ENCODE measurements around the gene SLC25A25. TPM values are rescaled to one million over a fixed set of nuclear protein-coding genes. Genes with fewer than 3 reads are reported as not detected.

Gene SLC25A25
- polyA plus RNA-seq, 1 experiment: 12.9 TPM

DNA sequence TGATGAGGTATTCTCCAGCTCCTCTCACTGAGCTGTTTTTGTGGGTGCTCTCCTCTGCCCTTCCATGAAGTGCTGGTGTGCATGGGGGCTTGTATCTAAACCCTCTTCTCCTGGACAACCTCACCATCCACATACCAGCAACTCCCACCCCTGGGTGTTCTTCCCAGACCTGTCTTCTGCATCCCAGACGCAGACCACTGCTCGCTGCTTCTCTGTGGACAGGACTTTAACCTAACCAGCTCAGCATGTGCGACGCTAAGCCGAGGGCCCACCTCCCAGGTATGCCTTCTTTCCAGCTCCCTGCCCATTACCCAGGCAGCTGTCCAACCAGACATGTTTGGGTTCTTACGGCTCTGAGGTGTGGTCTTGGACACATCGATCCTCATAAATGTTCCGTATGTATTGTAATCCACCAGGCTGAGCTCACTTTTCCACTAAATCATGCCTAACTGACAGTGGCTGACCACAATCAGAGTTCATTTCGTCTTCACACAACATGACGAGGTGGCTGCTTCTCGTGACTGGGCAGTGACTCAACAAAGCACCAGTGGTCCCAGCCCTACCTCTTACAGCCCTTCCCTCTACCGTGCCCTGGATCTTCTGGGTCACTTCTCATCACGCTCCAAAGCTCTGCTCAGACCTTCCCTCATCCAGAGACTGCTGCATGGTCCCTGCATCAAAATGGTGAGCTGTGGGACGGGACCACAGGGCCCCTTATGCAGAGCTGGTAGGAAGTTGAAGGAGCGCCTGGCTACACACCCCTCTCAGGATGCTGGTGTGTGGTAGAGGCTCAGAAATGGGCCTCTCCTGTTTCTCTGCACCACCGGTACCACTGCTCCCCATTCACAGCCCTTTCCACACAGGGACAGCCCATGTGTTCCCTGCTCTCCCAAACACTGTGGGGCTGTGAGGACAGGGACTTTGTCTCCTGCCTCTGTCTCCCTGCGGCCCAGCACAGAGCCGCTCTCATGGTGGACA, 69.1 kb downstream of the SLC25A25 start:
- no peak overlapping the region for H3K4me3 ChIP-seq (ENCODE audit: low read depth, low read length)
- TF ChIP-seq, protein P1, sequence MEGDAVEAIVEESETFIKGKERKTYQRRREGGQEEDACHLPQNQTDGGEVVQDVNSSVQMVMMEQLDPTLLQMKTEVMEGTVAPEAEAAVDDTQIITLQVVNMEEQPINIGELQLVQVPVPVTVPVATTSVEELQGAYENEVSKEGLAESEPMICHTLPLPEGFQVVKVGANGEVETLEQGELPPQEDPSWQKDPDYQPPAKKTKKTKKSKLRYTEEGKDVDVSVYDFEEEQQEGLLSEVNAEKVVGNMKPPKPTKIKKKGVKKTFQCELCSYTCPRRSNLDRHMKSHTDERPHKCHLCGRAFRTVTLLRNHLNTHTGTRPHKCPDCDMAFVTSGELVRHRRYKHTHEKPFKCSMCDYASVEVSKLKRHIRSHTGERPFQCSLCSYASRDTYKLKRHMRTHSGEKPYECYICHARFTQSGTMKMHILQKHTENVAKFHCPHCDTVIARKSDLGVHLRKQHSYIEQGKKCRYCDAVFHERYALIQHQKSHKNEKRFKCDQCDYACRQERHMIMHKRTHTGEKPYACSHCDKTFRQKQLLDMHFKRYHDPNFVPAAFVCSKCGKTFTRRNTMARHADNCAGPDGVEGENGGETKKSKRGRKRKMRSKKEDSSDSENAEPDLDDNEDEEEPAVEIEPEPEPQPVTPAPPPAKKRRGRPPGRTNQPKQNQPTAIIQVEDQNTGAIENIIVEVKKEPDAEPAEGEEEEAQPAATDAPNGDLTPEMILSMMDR (IDR thresholded peaks at IDR 0.05; ENCODE audit: insufficient read depth, low read depth, low read length): no peak
- no peak for DNase-seq (ENCODE audit: low read depth)
- POLR2A ChIA-PET: no interaction called here
- H3K36me3 ChIP-seq (ENCODE audit: control insufficient read depth, insufficient read depth, low read length): no peaks in the 10 kb centered on the region
- peaks cover 7% of the 10 kb centered on the region for H3K27me3 ChIP-seq (ENCODE audit: control insufficient read depth, insufficient read depth, low read length)
- CTCF ChIA-PET: interaction anchor here (0.5 to 1.3 kb wide), 3 partner anchors 12 to 91 kb away, joined by 3 to 4 read pairs (median 3); no protein-coding TSS in a partner anchor

DNA sequence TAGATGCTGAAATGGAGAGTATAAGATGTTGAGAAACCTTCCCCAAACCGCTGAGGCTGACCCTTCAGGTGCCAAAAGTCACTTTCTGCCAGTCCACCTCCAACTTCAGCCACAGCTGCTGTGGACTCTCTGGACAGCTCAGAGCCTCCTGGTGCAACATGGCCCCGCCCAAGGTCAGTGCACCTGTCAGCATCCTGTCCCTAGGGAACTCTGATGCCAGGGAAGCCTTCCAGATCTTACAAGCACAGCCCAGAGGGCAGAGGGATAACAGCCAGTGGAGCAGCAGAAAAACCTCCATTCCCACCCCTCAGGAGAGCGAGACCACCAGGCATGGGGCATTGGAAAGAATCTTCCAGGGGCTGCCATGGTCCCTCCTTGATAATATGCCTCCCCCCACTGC, 70.0 kb downstream of the SLC25A25 start:
- ChIA-PET POLR2A (no interaction called here), CTCF (interaction anchor here (0.6 kb wide), 1 partner anchor 22 kb away, joined by 3 read pairs; the partner anchor contains the start of gene BBLN)
- DNase-seq (ENCODE audit: low read depth): no peak
- Histone ChIP-seq H3K27me3 (ENCODE audit: control insufficient read depth, insufficient read depth, low read length) (peaks cover 5% of the 10 kb centered on the region; the same call in 1 of the 2 replicates), H3K4me3 (ENCODE audit: low read depth, low read length) (no peak overlapping the region), H3K36me3 (ENCODE audit: control insufficient read depth, insufficient read depth, low read length) (no peaks in the 10 kb centered on the region)
- TF ChIP-seq, protein P1 (IDR thresholded peaks at IDR 0.05; ENCODE audit: insufficient read depth, low read depth, low read length): no peak

DNA sequence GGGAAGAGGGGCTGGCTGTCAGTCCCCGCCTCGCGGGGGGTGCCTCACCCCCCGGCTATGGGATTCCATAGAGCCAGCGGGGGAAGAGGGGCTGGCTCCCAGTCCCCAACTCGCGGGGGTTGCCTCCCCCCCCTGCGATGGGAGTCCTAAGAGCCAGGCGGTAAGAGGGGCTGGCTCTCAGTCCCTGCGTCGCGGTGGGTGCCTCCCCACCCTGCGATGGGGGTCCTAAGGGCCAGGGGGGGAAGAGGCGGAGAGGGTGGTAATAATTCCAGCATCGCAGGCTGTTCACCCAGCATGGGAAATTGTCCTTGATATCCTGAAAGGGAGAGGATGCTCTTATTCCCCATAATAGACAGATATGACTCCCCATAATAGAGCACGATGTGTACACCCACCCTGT, 71.6 kb downstream of the SLC25A25 start:
- ChIA-PET POLR2A (no interaction called here), CTCF (no interaction called here)
- TF ChIP-seq, protein P1 (IDR thresholded peaks at IDR 0.05; ENCODE audit: insufficient read depth, low read depth, low read length): no peak
- Histone ChIP-seq H3K27me3 (ENCODE audit: control insufficient read depth, insufficient read depth, low read length) (peaks cover 3% of the 10 kb centered on the region; the same call in 1 of the 2 replicates), H3K4me3 (ENCODE audit: low read depth, low read length) (no peak overlapping the region), H3K36me3 (ENCODE audit: control insufficient read depth, insufficient read depth, low read length) (no peaks in the 10 kb centered on the region)
- DNase-seq (ENCODE audit: low read depth): no peak

DNA sequence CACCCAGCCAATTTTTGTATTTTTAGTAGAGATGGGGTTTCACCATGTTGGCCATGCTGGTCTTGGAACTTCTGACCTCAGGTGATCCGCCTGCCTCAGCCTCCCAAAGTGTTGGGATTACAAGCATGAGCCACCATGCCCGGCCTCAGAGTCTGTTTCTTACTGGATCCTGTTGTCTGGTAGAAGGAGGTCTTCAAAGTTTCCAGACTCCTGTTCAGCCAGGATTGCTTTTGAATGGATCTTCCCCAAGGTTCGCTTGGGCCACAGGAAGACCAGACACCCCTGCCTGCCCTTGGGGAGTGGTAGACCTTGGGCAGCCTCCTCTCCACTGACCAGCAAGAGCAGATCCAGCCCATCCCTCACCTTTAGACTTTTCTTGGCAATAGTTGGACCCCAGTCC, 73.6 kb downstream of the SLC25A25 start:
- TF ChIP-seq, protein P1 (IDR thresholded peaks at IDR 0.05; ENCODE audit: insufficient read depth, low read depth, low read length): no peak
- Histone ChIP-seq H3K36me3 (ENCODE audit: control insufficient read depth, insufficient read depth, low read length) (no peaks in the 10 kb centered on the region), H3K4me3 (ENCODE audit: low read depth, low read length) (no peak overlapping the region), H3K27me3 (ENCODE audit: control insufficient read depth, insufficient read depth, low read length) (no peaks in the 10 kb centered on the region; the same call in 1 of the 2 replicates)
- ChIA-PET POLR2A (no interaction called here), CTCF (interaction anchor here (1.0 to 2.6 kb wide), 2 partner anchors 11 to 24 kb away, joined by 3 to 10 read pairs; no protein-coding TSS in a partner anchor)
- no peak for DNase-seq (ENCODE audit: low read depth)

DNA sequence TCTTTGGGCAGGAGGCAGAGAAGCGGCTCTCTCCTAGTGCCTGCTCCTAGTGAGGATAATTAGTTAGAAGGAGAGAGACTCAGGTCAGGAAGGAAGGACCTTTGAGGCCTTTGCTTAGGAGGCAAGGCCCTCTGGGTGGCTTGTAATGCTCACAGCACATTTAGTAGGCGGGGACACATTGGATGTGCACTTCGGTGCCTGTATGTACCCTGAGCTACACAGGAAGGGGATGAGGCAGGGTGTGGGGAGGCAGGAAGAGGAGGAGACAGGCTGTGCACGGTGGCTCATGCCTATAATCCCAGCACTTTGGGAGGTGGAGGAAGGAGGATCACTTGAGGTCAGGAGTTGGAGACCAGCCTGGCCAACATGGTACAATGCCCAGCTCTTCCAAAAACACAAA, 74.0 kb downstream of the SLC25A25 start:
- Histone ChIP-seq H3K27me3 (ENCODE audit: control insufficient read depth, insufficient read depth, low read length) (no peaks in the 10 kb centered on the region; the same call in 1 of the 2 replicates), H3K4me3 (ENCODE audit: low read depth, low read length) (no peak overlapping the region), H3K36me3 (ENCODE audit: control insufficient read depth, insufficient read depth, low read length) (no peaks in the 10 kb centered on the region)
- no peak for DNase-seq (ENCODE audit: low read depth)
- ChIA-PET CTCF (interaction anchor here (1.0 to 2.6 kb wide), 2 partner anchors 12 to 24 kb away, joined by 3 to 10 read pairs; no protein-coding TSS in a partner anchor), POLR2A (no interaction called here)
- TF ChIP-seq, protein P1 (IDR thresholded peaks at IDR 0.05; ENCODE audit: insufficient read depth, low read depth, low read length): no peak

Data from BJ (cell line).